Left ventricle myocardium inferior (tissue), 1 donor: ENCODE results near the gene KIF25. TPM values are rescaled to one million over a fixed set of nuclear protein-coding genes. Genes with fewer than 3 reads are reported as not detected.

ENCODE experiments used
- DNase-seq: peaks from one replicate; pipeline ENCODE4 v3.0.0-alpha.2; 2020
- H3K27ac ChIP-seq: fragments of 200-600 bp; replicated peaks from 2 replicates; pipeline ENCODE4 v1.8.0; 2021
- H3K27me3 ChIP-seq: fragments of 200-600 bp; 2 replicates; pipeline ENCODE4 v1.8.0; 2021; ENCODE audit warnings: low read depth
- H3K36me3 ChIP-seq: fragments of 200-600 bp; 2 replicates; pipeline ENCODE4 v1.8.0; 2021
- H3K4me1 ChIP-seq: fragments of 200-600 bp; 2 replicates; pipeline ENCODE4 v1.8.0; 2021
- H3K4me3 ChIP-seq: fragments of 200-600 bp; 2 replicates; pipeline ENCODE4 v1.8.0; 2021; ENCODE audit warnings: mild to moderate bottlenecking, moderate library complexity
- H3K9me3 ChIP-seq: fragments of 200-600 bp; replicated peaks from 2 replicates; pipeline ENCODE4 v1.8.0; 2021
- intact Hi-C: fragments of 100-400 bp; cut with micrococcal nuclease; formaldehyde crosslinking; loops from one replicate; pipeline ENCODE4 v1.11.0; 2022
- total RNA-seq: library from RNA; stranded (reverse); fragmentation: NEBNext Ultra II Directional; extraction: Animal tissue kit (Norgen Biotek cat#: 25700); gene quantifications from one replicate; pipeline ENCODE4 v1.2.1, GENCODE V29; 2021
- TF ChIP-seq, protein P1 (sequence below): fragments of 200-600 bp; IDR thresholded peaks from 2 replicates; pipeline ENCODE4 v1.8.0; 2021; ENCODE audit warnings: antibody characterized with exemption, mild to moderate bottlenecking, borderline replicate concordance
- donor health status: DM: no; HTN: yes; CAD: no; lungs with severe emphysema.

KIF25 gene
- total RNA-seq, 1 donor from 2014 or later: 0.22 TPM

DNA sequence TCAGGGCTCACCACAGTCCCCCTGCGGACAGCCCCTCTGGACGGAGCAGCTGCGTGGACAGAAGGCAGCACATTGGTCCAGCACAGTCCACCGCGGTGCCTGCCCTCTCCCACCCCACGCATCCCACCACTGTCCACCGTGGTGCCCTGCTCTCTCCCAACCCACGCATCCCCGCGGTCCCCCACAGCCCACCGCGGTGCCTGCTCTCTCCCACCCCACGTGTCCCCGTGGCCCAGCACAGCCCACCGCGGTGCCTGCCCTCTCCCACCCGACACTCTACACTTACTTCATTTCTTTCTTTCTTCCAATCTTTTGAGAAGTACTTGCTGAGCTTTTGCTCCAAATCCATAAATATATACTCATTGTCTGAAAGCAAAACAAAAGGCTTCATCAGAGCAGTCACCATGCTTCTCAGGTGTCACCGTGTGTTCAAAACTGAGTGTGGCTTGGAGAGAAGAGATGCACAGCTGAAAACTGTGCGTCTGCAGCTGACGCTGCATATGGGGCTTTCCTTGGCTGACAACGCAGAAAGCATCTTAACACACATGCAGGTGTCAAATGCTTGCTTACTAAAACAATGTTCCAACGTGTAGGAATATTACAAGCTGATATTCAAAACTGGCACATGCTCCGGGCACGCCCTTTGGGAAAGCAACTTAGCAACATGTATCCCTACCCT lies 69.7 kb downstream of the KIF25 start:
- Histone ChIP-seq H3K4me3 (no peak overlapping the region), H3K27ac (no peak overlapping the region), H3K27me3 (no peaks in the 10 kb centered on the region), H3K36me3 (no peaks in the 10 kb centered on the region), H3K4me1 (no peaks in the 10 kb centered on the region), H3K9me3 (no peaks in the 10 kb centered on the region)
- no peak for DNase-seq
- intact Hi-C loops: loop anchor here (10.0 kb wide), 1 partner anchor 48 kb away; no protein-coding TSS in a partner anchor
- TF ChIP-seq, protein P1, sequence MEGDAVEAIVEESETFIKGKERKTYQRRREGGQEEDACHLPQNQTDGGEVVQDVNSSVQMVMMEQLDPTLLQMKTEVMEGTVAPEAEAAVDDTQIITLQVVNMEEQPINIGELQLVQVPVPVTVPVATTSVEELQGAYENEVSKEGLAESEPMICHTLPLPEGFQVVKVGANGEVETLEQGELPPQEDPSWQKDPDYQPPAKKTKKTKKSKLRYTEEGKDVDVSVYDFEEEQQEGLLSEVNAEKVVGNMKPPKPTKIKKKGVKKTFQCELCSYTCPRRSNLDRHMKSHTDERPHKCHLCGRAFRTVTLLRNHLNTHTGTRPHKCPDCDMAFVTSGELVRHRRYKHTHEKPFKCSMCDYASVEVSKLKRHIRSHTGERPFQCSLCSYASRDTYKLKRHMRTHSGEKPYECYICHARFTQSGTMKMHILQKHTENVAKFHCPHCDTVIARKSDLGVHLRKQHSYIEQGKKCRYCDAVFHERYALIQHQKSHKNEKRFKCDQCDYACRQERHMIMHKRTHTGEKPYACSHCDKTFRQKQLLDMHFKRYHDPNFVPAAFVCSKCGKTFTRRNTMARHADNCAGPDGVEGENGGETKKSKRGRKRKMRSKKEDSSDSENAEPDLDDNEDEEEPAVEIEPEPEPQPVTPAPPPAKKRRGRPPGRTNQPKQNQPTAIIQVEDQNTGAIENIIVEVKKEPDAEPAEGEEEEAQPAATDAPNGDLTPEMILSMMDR: no peak

DNA sequence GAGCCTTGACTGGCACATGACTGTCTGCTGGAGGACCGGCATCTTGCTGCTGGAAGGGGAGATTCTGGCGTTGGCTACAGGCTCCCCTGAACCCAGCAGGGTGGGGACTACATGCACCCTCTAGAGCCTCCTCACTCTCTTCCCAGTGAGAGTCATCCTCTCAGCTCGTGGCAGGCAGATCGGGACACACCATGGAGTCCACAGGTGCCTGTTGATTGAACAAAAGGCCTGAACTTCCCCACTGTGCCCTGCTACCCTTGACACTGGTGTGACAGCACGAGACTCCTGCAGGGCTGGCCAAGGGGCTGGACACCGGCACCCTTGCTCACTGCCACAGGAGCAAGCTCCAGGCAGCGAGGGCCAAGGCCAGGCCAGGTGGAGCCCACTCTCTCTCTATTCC lies 73.3 kb downstream of the KIF25 start:
- no peaks in the 10 kb centered on the region for H3K36me3 ChIP-seq
- TF ChIP-seq, protein P1: no peak
- intact Hi-C loops: no loop called here

GRCh38 chr6:168071620-168072019 lies 74.1 kb downstream of the KIF25 start:
- H3K4me1 ChIP-seq: no peaks in the 10 kb centered on the region
- TF ChIP-seq, protein P1: no peak
- H3K9me3 ChIP-seq: no peaks in the 10 kb centered on the region
- H3K36me3 ChIP-seq: no peaks in the 10 kb centered on the region
- H3K27me3 ChIP-seq: no peaks in the 10 kb centered on the region
- H3K27ac ChIP-seq: no peak overlapping the region
- no peak for DNase-seq
- no peak overlapping the region for H3K4me3 ChIP-seq
- intact Hi-C loops: no loop called here

More for the DNA sequence above, 73.3 kb downstream of the KIF25 start:
- Histone ChIP-seq H3K9me3 (no peaks in the 10 kb centered on the region), H3K4me1 (no peaks in the 10 kb centered on the region), H3K4me3 (no peak overlapping the region), H3K27me3 (no peaks in the 10 kb centered on the region), H3K27ac (no peak overlapping the region)
- DNase-seq: no peak

DNA sequence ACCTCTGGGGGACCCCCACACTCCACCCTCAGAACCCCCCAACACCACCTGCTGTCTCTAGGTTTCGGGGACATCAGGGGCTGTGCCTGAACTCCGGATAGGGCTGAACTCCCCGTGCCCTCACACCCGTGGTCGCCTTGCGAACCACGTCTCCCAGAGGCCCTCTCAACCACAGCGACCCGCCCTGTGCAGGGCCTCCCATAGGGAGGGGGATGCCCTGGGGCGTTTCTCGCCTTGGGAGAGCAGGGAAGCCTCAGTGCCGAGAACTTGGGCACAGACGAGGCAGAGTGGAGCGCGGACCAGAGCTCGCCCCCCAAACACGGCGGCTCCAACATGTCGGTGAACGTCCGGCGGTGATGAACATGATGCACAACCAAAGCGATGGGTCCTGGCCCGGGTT lies 74.8 kb downstream of the KIF25 start:
- no peaks in the 10 kb centered on the region for H3K9me3 ChIP-seq
- no peaks in the 10 kb centered on the region for H3K27me3 ChIP-seq
- intact Hi-C loops: no loop called here
- no peaks in the 10 kb centered on the region for H3K36me3 ChIP-seq
- no peaks in the 10 kb centered on the region for H3K4me1 ChIP-seq
- no peak for DNase-seq
- no peak overlapping the region for H3K27ac ChIP-seq
- H3K4me3 ChIP-seq: no peak overlapping the region
- TF ChIP-seq, protein P1: no peak

GRCh38 chr6:168072730-168073129 lies 75.3 kb downstream of the KIF25 start:
- Histone ChIP-seq H3K27ac (no peak overlapping the region), H3K4me3 (no peak overlapping the region)

More at GRCh38 chr6:168072730-168073129, 75.3 kb downstream of the KIF25 start:
- DNase-seq: no peak
- no peaks in the 10 kb centered on the region for H3K9me3 ChIP-seq
- intact Hi-C loops: no loop called here
- H3K4me1 ChIP-seq: no peaks in the 10 kb centered on the region
- no peaks in the 10 kb centered on the region for H3K36me3 ChIP-seq
- TF ChIP-seq, protein P1: no peak
- no peaks in the 10 kb centered on the region for H3K27me3 ChIP-seq
